H9 (cell line): ENCODE data around the gene INHBC. TPM values are rescaled to one million over a fixed set of nuclear protein-coding genes. Genes with fewer than 3 reads are reported as not detected.
A peak's percentile ranks its signal among the peaks of the same experiment; 100 is the strongest.

Experiments used
- DNase-seq: peaks from one replicate; pipeline ENCODE4 v3.0.0-alpha.2; 2017
- H2AFZ ChIP-seq: one replicate; pipeline ENCODE4 v1.6.1; 2013; ENCODE audit warnings: mild to moderate bottlenecking, low read length, control low read depth, moderate library complexity
- H2AK5ac ChIP-seq: 2 replicates; pipeline ENCODE4 v1.6.1; 2013; ENCODE audit warnings: low read length, control low read depth, mixed read lengths; ENCODE audit not compliant: insufficient read length
- H2BK120ac ChIP-seq: one replicate; pipeline ENCODE4 v1.6.1; 2013; ENCODE audit warnings: low read depth, mild to moderate bottlenecking, low read length, control low read depth, inconsistent platforms; ENCODE audit not compliant: poor library complexity, severe bottlenecking
- H2BK12ac ChIP-seq: 2 replicates; pipeline ENCODE4 v1.6.1; 2013; ENCODE audit warnings: low read length, control low read depth, mixed read lengths, low read depth; ENCODE audit not compliant: insufficient read length
- H2BK15ac ChIP-seq: 2 replicates; pipeline ENCODE4 v1.6.1; 2013; ENCODE audit warnings: low read depth, low read length, control low read depth
- H2BK20ac ChIP-seq: one replicate; pipeline ENCODE4 v1.6.1; 2013; ENCODE audit warnings: low read depth, mild to moderate bottlenecking, low read length, control low read depth, inconsistent platforms; ENCODE audit not compliant: poor library complexity, severe bottlenecking
- H2BK5ac ChIP-seq: 2 replicates; pipeline ENCODE4 v1.6.1; 2013; ENCODE audit warnings: low read length, control low read depth, mixed read lengths; ENCODE audit not compliant: insufficient read length
- H3K14ac ChIP-seq: 2 replicates; pipeline ENCODE4 v1.6.1; 2013; ENCODE audit warnings: low read length, control low read depth; ENCODE audit not compliant: insufficient read depth
- H3K18ac ChIP-seq: 2 replicates; pipeline ENCODE4 v1.6.1; 2013; ENCODE audit warnings: low read depth, mild to moderate bottlenecking, mixed read lengths, low read length, control low read depth; ENCODE audit not compliant: insufficient read length
- H3K23ac ChIP-seq: 2 replicates; pipeline ENCODE4 v1.6.1; 2013; ENCODE audit warnings: low read length, control low read depth, mixed read lengths, low read depth; ENCODE audit not compliant: insufficient read length
- H3K23me2 ChIP-seq: 2 replicates; pipeline ENCODE4 v1.6.1; 2013; ENCODE audit warnings: low read depth, mild to moderate bottlenecking, mixed read lengths, low read length, control low read depth; ENCODE audit not compliant: insufficient read length, poor library complexity, severe bottlenecking
- H3K27ac ChIP-seq: 2 replicates; pipeline ENCODE4 v1.5.1; 2013; ENCODE audit warnings: low read length, control low read depth, mixed read lengths, low read depth; ENCODE audit not compliant: insufficient read length
- H3K27me3 ChIP-seq: 2 replicates; pipeline ENCODE4 v1.6.1; 2013; ENCODE audit warnings: low read length, control low read depth, inconsistent platforms; ENCODE audit not compliant: insufficient read depth
- H3K4ac ChIP-seq: 2 replicates; pipeline ENCODE4 v1.6.1; 2013; ENCODE audit warnings: low read depth, mild to moderate bottlenecking, control low read depth, inconsistent platforms, low read length, moderate library complexity
- H3K4me1 ChIP-seq: 2 replicates; pipeline ENCODE4 v1.6.1; 2013; ENCODE audit warnings: low read length, control low read depth, inconsistent platforms; ENCODE audit not compliant: insufficient read depth
- H3K4me2 ChIP-seq: 2 replicates; pipeline ENCODE4 v1.6.1; 2013; ENCODE audit warnings: low read length, control low read depth, mixed read lengths; ENCODE audit not compliant: insufficient read length, insufficient read depth
- H3K56ac ChIP-seq: 2 replicates; pipeline ENCODE4 v1.6.1; 2013; ENCODE audit warnings: low read depth, mild to moderate bottlenecking, mixed read lengths, low read length, control low read depth; ENCODE audit not compliant: insufficient read length
- H3K79me1 ChIP-seq: 2 replicates; pipeline ENCODE4 v1.6.1; 2013; ENCODE audit warnings: low read depth, mild to moderate bottlenecking, moderate library complexity, low read length, control low read depth, inconsistent platforms; ENCODE audit not compliant: insufficient read depth, poor library complexity, severe bottlenecking
- H3K79me2 ChIP-seq: 2 replicates; pipeline ENCODE4 v1.6.1; 2013; ENCODE audit warnings: low read length, control low read depth, inconsistent platforms; ENCODE audit not compliant: insufficient read depth
- H3K9ac ChIP-seq: 2 replicates; pipeline ENCODE4 v1.6.1; 2013; ENCODE audit warnings: low read length, control low read depth, mixed read lengths; ENCODE audit not compliant: insufficient read length; ENCODE audit errors: extremely low read depth
- H3K9me3 ChIP-seq: one replicate; pipeline ENCODE4 v1.6.1; 2013; ENCODE audit warnings: low read depth, low read length, inconsistent platforms; ENCODE audit not compliant: control insufficient read depth
- H3T11ph ChIP-seq: one replicate; pipeline ENCODE4 v1.6.1; 2013; ENCODE audit warnings: mild to moderate bottlenecking, low read length, control low read depth, inconsistent platforms
- H4K20me1 ChIP-seq: one replicate; pipeline ENCODE4 v1.6.1; 2013; ENCODE audit not compliant: control insufficient read depth, insufficient read length, insufficient read depth
- H4K5ac ChIP-seq: 2 replicates; pipeline ENCODE4 v1.6.1; 2013; ENCODE audit warnings: low read depth, mild to moderate bottlenecking, mixed read lengths, low read length, control low read depth; ENCODE audit not compliant: insufficient read length
- H4K8ac ChIP-seq: replicated peaks from 2 replicates; pipeline ENCODE4 v1.6.1; 2013; ENCODE audit warnings: low read length, control low read depth, mixed read lengths, low read depth; ENCODE audit not compliant: insufficient read length
- H4K91ac ChIP-seq: 2 replicates; pipeline ENCODE4 v1.6.1; 2013; ENCODE audit warnings: low read depth, mild to moderate bottlenecking, moderate library complexity, mixed read lengths, low read length, control low read depth; ENCODE audit not compliant: insufficient read length
- H3K27ac Mint-ChIP-seq, 3 experiments: 2 replicates in 2 of 3; 3 replicates in 1 of 3; pipeline ENCODE4 v1.8.0; 2020 to 2021; ENCODE audit warnings: mixed read lengths in 3 of 3, mild to moderate bottlenecking in 1 of 3, moderate library complexity in 1 of 3
- H3K27me3 Mint-ChIP-seq: 2 replicates; pipeline ENCODE4 v1.8.0; 2021; ENCODE audit warnings: low read depth, mild to moderate bottlenecking, moderate library complexity, mixed read lengths
- H3K36me3 Mint-ChIP-seq, 3 experiments: 2 replicates in 2 of 3; 3 replicates in 1 of 3; pipeline ENCODE4 v1.8.0; 2020 to 2021; ENCODE audit warnings: low read depth in 3 of 3, mixed read lengths in 3 of 3; ENCODE audit not compliant: insufficient read depth in 1 of 3
- H3K4me1 Mint-ChIP-seq, 2 experiments: 2 replicates each; pipeline ENCODE4 v1.8.0; 2020; ENCODE audit warnings: mixed read lengths in 2 of 2
- H3K4me3 Mint-ChIP-seq, 2 experiments: 2 replicates in 1 of 2; 3 replicates in 1 of 2; pipeline ENCODE4 v1.8.0; 2020 to 2021; ENCODE audit warnings: mild to moderate bottlenecking in 2 of 2, mixed read lengths in 2 of 2, moderate library complexity in 1 of 2
- H3K9me3 Mint-ChIP-seq, 2 experiments: 2 replicates in 1 of 2; 3 replicates in 1 of 2; pipeline ENCODE4 v1.8.0; 2020; ENCODE audit warnings: mild to moderate bottlenecking in 2 of 2, mixed read lengths in 2 of 2, moderate library complexity in 1 of 2
- CTCF ChIP-seq: fragments of 200-600 bp; sonication (generic); conservative IDR thresholded peaks from 3 replicates; pipeline ENCODE4 v1.8.0; 2021; ENCODE audit warnings: antibody characterized with exemption, mild to moderate bottlenecking
- WGBS: extraction: QIAGEN DNeasy Blood & Tissue Kit; methylation state at CpG from one replicate; pipeline ENCODE4 v1.1.7; 2013; ENCODE audit warnings: missing lambda C conversion rate, low lambda C conversion rate, mixed read lengths; ENCODE audit not compliant: insufficient read length; ENCODE audit errors: extremely low coverage; 5-methylcytosine and 5-hydroxymethylcytosine counted together
- long read RNA-seq: library from polyadenylated mRNA; unstranded; transcript quantifications from one replicate; pipeline ENCODE4 v2.0.0, GENCODE V29; 2020
- total RNA-seq: library from RNA; stranded (reverse); gene quantifications from 2 replicates; pipeline ENCODE4 v1.2.1, GENCODE V29; 2021

The INHBC gene
- not detected in 2 replicates for total RNA-seq
- long read RNA-seq = 0 reads

- WGBS = no CpG with 5 or more reads among the region's 8 CpGs
- no peak within 1 kb of the TSS for H3K56ac ChIP-seq
- H3K79me2 ChIP-seq = no peaks in the 10 kb centered on the region
- Mint-ChIP-seq H3K36me3 (no peaks in the 10 kb centered on the region; a peak in 1 of 7 replicates), H3K27me3 (no peaks in the 10 kb centered on the region; the same call in 1 of the 2 replicates), H3K4me3 (no peak within 1 kb of the TSS), H3K4me1 (peaks cover 15 to 27% of the 10 kb centered on the region in 2 experiments), H3K9me3 (no peaks in the 10 kb centered on the region; a peak in 1 of 5 replicates), H3K27ac (peak within 1 kb of the TSS in 1 of 3 experiments; percentile 23; a peak in 3 of 7 replicates)
- no peak within 1 kb of the TSS for H3K9ac ChIP-seq
- no peaks in the 10 kb centered on the region for H3K4me1 ChIP-seq
- no peak within 1 kb of the TSS for H3K18ac ChIP-seq
- H2BK12ac ChIP-seq = no peak within 1 kb of the TSS
- no peak within 1 kb of the TSS for H2BK5ac ChIP-seq
- H3K23ac ChIP-seq = no peak within 1 kb of the TSS
- no peaks in the 10 kb centered on the region for H3K27me3 ChIP-seq
- H3K79me1 ChIP-seq = no peaks in the 10 kb centered on the region
- no peak for TF ChIP-seq CTCF
- no peaks in the 10 kb centered on the region for H4K20me1 ChIP-seq
- no peak within 1 kb of the TSS for H3K4ac ChIP-seq
- no peak within 1 kb of the TSS for H4K91ac ChIP-seq
- no peak within 1 kb of the TSS for H2AK5ac ChIP-seq
- no peak within 1 kb of the TSS for H3K4me2 ChIP-seq
- no peak for DNase-seq
- no peak within 1 kb of the TSS for H2AFZ ChIP-seq
- H3K9me3 ChIP-seq = no peaks in the 10 kb centered on the region
- H3K14ac ChIP-seq = no peak within 1 kb of the TSS
- H3T11ph ChIP-seq = no peak within 1 kb of the TSS
- no peak within 1 kb of the TSS for H2BK15ac ChIP-seq
- peaks cover 8% of the 10 kb centered on the region for H3K23me2 ChIP-seq
- H4K8ac ChIP-seq = no peak within 1 kb of the TSS
- no peak within 1 kb of the TSS for H3K27ac ChIP-seq
- no peak within 1 kb of the TSS for H2BK20ac ChIP-seq
- no peak within 1 kb of the TSS for H4K5ac ChIP-seq
- H2BK120ac ChIP-seq = no peak within 1 kb of the TSS
Measured at GRCh38 chr12:57434517-57435223, at the start of gene INHBC. Gene INHBC, plus strand, starts transcription at chr12:57434784. Its CDS starts 103 bp downstream, at chr12:57434887.
